ENCODE data around the gene FBXW10. TPM values are rescaled to one million over a fixed set of nuclear protein-coding genes. Genes with fewer than 3 reads are reported as not detected.
A peak's percentile ranks its signal among the peaks of the same experiment; 100 is the strongest.
"Not testable (repeated sequence)": the region's sequence is repeated elsewhere in the genome, so short reads cannot be mapped to it uniquely, and the experiment has no call there.

The FBXW10 gene, protein sequence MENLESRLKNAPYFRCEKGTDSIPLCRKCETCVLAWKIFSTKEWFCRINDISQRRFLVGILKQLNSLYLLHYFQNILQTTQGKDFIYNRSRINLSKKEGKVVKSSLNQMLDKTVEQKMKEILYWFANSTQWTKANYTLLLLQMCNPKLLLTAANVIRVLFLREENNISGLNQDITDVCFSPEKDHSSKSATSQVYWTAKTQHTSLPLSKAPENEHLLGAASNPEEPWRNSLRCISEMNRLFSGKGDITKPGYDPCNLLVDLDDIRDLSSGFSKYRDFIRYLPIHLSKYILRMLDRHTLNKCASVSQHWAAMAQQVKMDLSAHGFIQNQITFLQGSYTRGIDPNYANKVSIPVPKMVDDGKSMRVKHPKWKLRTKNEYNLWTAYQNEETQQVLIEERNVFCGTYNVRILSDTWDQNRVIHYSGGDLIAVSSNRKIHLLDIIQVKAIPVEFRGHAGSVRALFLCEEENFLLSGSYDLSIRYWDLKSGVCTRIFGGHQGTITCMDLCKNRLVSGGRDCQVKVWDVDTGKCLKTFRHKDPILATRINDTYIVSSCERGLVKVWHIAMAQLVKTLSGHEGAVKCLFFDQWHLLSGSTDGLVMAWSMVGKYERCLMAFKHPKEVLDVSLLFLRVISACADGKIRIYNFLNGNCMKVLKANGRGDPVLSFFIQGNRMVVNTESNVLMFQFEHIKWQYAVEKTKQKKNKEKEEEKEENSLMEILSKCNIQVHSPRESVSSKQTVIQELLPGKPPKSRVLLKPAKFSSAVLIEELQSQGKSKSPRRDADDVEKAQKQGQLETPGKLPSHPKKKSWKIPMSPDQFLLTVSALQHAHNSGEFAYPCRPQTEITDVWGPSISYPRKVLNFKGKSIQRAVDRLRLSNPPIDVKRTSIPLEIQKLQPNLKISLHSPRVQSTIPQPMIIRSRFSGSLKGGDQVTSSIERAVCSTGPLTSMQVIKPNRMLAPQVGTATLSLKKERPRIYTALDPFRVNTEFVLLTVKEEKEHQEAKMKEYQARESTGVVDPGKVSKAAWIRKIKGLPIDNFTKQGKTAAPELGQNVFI
- total RNA-seq = not detected in 2 replicates
- polyA plus RNA-seq = not detected in 2 replicates
- polyA plus RNA-seq (2011; cell fraction: cytosol; rRNA removed) = not detected in 2 replicates
- polyA plus RNA-seq (2011; cell fraction: nucleus; rRNA removed) = 0.07 and 0.11 TPM in 2 replicates
- polyA plus RNA-seq (2012) = not detected in 2 replicates
- not detected in 2 replicates for polyA minus RNA-seq
- not detected for polyA minus RNA-seq (2011; cell fraction: cytosol; rRNA and poly(A)+ RNA removed)
- polyA minus RNA-seq (2011; cell fraction: nucleus; rRNA and poly(A)+ RNA removed) = not detected in 2 replicates
- Bru-seq, nascent RNA = percentile 1 among the genes with signal in this experiment
- BruChase-seq, experiment 1, labeled RNA remaining after a 6-hour chase = percentile 6 among the genes with signal in this experiment
- BruChase-seq, experiment 2, labeled RNA remaining after a 2-hour chase = not detected
- long read RNA-seq = 0 reads

DNA sequence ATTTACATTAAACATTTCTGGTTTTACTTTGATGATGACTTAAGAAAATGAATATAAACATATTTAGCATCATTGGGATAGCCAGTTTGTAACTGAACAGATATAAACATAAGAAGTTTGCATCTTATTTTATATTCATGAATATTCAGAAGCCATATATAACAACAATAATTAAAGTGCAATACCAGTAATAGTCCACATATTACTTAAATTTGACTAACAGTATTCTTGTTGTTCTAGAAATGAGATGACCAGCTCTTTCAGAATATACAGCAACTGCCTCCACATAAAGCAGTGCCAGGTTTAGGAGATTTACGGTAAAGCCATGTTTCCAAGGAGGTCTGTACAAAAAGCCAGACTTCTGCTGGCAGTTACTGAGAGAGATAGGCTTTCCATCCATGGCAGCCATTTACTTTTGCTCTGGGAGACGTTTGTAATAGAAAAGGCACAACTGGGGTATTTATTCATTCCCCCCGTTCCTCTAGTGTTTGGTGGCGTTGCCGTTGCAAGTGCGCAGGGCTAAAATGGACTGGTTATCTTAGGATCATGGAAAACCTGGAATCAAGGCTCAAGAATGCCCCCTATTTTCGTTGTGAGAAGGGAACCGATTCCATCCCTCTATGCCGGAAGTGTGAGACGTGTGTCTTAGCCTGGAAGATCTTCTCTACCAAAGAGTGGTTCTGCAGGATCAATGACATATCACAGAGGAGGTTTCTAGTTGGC is at the start of gene FBXW10:
TSS of gene FBXW10 (plus strand) at position 356 of the 723 bp plus-strand sequence. CDS start at position 547, 191 bp downstream.
- dilution Hi-C loops (cut with MboI; ENCODE audit: extremely low pct_ligation_motif_present, low sequenced_read_pairs); H3K79me2 ChIP-seq (ENCODE audit: control insufficient read depth, insufficient read depth, low read length); DNase-seq (ENCODE audit: low read depth, low spot score); H3K36me3 ChIP-seq (ENCODE audit: control insufficient read depth in 2 of 2, extremely low read depth in 1 of 2, insufficient read depth in 2 of 2, low read length in 2 of 2); H3K9me1 ChIP-seq (replicated peaks; ENCODE audit: control insufficient read depth, extremely low read depth, insufficient read depth, low read length); H3K4me2 ChIP-seq (ENCODE audit: insufficient read depth, low read length); H3K4me1 ChIP-seq (ENCODE audit: control insufficient read depth, extremely low read depth, insufficient read depth, low read length); intact Hi-C loops (cut with micrococcal nuclease); BruUV-seq (replicated peaks); H3K27me3 ChIP-seq (ENCODE audit: control insufficient read depth in 2 of 2, insufficient read depth in 2 of 2, low read length in 2 of 2); POLR2A ChIA-PET; H3K27ac ChIP-seq (ENCODE audit: insufficient read depth, low read depth, low read length); H3K4me3 ChIP-seq (replicated peaks in 1 of 3; ENCODE audit: insufficient read depth in 1 of 3, low read depth in 1 of 3, low read length in 3 of 3); H3K9ac ChIP-seq (replicated peaks; ENCODE audit: extremely low read depth, insufficient read depth, low read length); CTCF ChIA-PET; H2AFZ ChIP-seq (ENCODE audit: low read depth, low read length); H4K20me1 ChIP-seq (replicated peaks; ENCODE audit: control insufficient read depth, extremely low read depth, insufficient read depth, low read length); H3K9me3 ChIP-seq (replicated peaks; ENCODE audit: control insufficient read depth, insufficient read depth, low read length): not testable (repeated sequence)
- peak; percentile 70 for FAIRE-seq

DNA sequence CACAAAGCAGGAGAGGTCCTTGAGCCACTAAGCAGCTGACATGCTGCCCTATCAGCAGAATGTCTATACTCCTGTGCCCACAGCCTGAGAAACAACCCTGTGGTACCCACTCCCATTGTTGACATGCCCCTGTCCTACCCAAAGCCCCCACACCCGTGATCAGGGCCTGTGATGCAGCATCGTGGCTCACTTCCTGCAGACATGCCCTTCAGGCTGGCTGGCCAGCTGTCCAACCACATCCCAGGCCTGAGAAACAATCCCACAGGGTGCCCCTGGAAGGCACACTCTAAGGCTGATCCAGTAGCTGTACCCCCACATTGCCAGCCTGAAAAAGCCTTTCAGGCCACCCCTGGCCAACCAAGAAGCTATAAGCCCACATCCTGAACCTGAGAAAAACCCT is 48.7 kb upstream of the FBXW10 start:
- intact Hi-C loops (cut with micrococcal nuclease); POLR2A ChIA-PET; H2AFZ ChIP-seq (ENCODE audit: low read depth, low read length); DNase-seq (ENCODE audit: low read depth, low spot score); H3K4me2 ChIP-seq (ENCODE audit: insufficient read depth, low read length); H3K36me3 ChIP-seq (ENCODE audit: control insufficient read depth in 2 of 2, extremely low read depth in 1 of 2, insufficient read depth in 2 of 2, low read length in 2 of 2); H3K9me1 ChIP-seq (replicated peaks; ENCODE audit: control insufficient read depth, extremely low read depth, insufficient read depth, low read length); H3K27me3 ChIP-seq (ENCODE audit: control insufficient read depth in 2 of 2, insufficient read depth in 2 of 2, low read length in 2 of 2); H4K20me1 ChIP-seq (replicated peaks; ENCODE audit: control insufficient read depth, extremely low read depth, insufficient read depth, low read length); H3K9ac ChIP-seq (replicated peaks; ENCODE audit: extremely low read depth, insufficient read depth, low read length); CTCF ChIA-PET; FAIRE-seq; BruUV-seq (replicated peaks); H3K4me1 ChIP-seq (ENCODE audit: control insufficient read depth, extremely low read depth, insufficient read depth, low read length); H3K79me2 ChIP-seq (ENCODE audit: control insufficient read depth, insufficient read depth, low read length); H3K9me3 ChIP-seq (replicated peaks; ENCODE audit: control insufficient read depth, insufficient read depth, low read length); dilution Hi-C loops (cut with MboI; ENCODE audit: extremely low pct_ligation_motif_present, low sequenced_read_pairs); H3K27ac ChIP-seq (ENCODE audit: insufficient read depth, low read depth, low read length); H3K4me3 ChIP-seq (replicated peaks in 1 of 3; ENCODE audit: insufficient read depth in 1 of 3, low read depth in 1 of 3, low read length in 3 of 3): not testable (repeated sequence)

DNA sequence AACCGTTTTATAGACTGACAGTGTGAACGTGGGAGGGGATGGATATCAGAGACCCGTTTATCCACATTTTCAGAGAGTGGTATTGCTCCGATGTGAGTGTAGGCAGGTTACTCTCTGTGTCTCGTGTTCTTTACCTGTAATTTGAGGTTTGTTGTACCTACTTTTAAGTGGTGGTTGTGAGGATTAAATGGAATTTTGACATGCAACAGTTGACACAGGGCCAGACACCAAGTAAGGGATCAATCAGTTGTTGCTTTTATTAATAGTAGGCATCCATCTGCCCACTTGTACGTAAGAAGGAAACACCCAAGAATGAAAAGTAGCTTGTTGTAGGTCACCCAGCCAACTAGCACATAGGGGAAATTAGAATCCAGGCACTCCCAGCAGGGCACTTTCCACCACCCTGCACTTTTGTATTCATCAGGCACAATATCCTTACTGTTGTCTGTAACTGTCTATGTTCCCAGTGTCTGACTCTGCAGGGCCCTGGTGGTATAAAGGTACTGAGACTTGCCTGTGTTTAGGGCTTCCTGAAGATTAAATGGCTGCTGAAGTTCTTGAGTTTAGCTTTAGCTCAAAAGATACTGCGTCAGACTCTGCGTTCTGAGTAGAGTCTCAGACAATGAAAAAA is 45.3 kb upstream of the FBXW10 start:
- POLR2A ChIA-PET; FAIRE-seq; intact Hi-C loops (cut with micrococcal nuclease): not testable (repeated sequence)

More for the DNA sequence above, 45.3 kb upstream of the FBXW10 start:
- H3K9ac ChIP-seq (replicated peaks; ENCODE audit: extremely low read depth, insufficient read depth, low read length); H4K20me1 ChIP-seq (replicated peaks; ENCODE audit: control insufficient read depth, extremely low read depth, insufficient read depth, low read length); dilution Hi-C loops (cut with MboI; ENCODE audit: extremely low pct_ligation_motif_present, low sequenced_read_pairs); H3K27ac ChIP-seq (ENCODE audit: insufficient read depth, low read depth, low read length); BruUV-seq (replicated peaks); H3K36me3 ChIP-seq (ENCODE audit: control insufficient read depth in 2 of 2, extremely low read depth in 1 of 2, insufficient read depth in 2 of 2, low read length in 2 of 2); DNase-seq (ENCODE audit: low read depth, low spot score); H3K9me3 ChIP-seq (replicated peaks; ENCODE audit: control insufficient read depth, insufficient read depth, low read length); H3K79me2 ChIP-seq (ENCODE audit: control insufficient read depth, insufficient read depth, low read length); H3K4me1 ChIP-seq (ENCODE audit: control insufficient read depth, extremely low read depth, insufficient read depth, low read length); H3K27me3 ChIP-seq (ENCODE audit: control insufficient read depth in 2 of 2, insufficient read depth in 2 of 2, low read length in 2 of 2); H3K9me1 ChIP-seq (replicated peaks; ENCODE audit: control insufficient read depth, extremely low read depth, insufficient read depth, low read length); CTCF ChIA-PET: not testable (repeated sequence)
- H3K4me2 ChIP-seq (ENCODE audit: insufficient read depth, low read length) = peak overlapping the region; percentile 85
- peak overlapping the region; percentile 79 for H2AFZ ChIP-seq (ENCODE audit: low read depth, low read length)
- H3K4me3 ChIP-seq (replicated peaks in 1 of 3; ENCODE audit: insufficient read depth in 1 of 3, low read depth in 1 of 3, low read length in 3 of 3) = peak overlapping the region; percentile 47 to 72 (median 70)
